GM12864 (cell line): Measurements from ENCODE around the gene MAD1L1.

Experiments used
- DNase-seq: peaks from one replicate; pipeline ENCODE4 v3.0.0-alpha.2; 2011; ENCODE audit warnings: low read depth
- H3K4me3 ChIP-seq: 2 replicates; pipeline ENCODE4 v1.5.1; 2011; ENCODE audit warnings: mild to moderate bottlenecking, low read depth, low read length, control low read depth
- TF ChIP-seq, protein P1 (sequence below): IDR thresholded peaks from 2 replicates; pipeline ENCODE4 v1.5.1; 2011; ENCODE audit warnings: low read depth, mild to moderate bottlenecking, moderate library complexity, low read length, control low read depth, inconsistent platforms; ENCODE audit errors: missing control alignments

MAD1L1 gene

DNA sequence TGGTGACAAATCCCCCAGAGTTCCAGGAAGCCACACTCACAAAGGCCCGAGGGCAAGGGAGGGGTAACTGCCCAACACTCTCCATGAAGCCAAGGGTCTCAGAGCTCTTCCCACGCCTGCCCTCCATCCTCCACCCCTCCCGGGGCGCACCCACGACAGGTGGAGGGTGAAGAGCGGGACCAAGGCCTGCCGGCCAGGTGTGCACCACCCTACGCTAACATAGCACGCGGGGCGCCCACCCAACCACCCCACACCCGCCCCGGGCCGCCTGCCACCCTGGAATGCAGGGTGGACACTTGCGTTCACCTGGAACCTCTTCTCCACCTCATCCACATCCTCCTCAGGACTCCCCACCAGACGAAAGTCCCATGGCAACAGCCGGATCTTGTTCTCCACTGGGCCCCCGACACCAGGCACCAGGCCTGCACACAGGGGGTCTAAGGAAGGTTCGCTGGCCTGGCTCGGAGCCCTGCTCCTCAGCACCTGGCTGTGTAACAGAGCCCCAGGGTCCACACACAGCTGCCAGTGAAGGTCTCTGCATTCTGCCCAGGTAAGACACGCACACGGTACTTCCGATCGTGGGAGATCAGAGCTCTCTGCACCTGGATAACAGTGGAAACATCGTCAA, 32.7 kb downstream of the MAD1L1 start:
- H3K4me3 ChIP-seq, result no peak overlapping the region
- TF ChIP-seq, protein P1, sequence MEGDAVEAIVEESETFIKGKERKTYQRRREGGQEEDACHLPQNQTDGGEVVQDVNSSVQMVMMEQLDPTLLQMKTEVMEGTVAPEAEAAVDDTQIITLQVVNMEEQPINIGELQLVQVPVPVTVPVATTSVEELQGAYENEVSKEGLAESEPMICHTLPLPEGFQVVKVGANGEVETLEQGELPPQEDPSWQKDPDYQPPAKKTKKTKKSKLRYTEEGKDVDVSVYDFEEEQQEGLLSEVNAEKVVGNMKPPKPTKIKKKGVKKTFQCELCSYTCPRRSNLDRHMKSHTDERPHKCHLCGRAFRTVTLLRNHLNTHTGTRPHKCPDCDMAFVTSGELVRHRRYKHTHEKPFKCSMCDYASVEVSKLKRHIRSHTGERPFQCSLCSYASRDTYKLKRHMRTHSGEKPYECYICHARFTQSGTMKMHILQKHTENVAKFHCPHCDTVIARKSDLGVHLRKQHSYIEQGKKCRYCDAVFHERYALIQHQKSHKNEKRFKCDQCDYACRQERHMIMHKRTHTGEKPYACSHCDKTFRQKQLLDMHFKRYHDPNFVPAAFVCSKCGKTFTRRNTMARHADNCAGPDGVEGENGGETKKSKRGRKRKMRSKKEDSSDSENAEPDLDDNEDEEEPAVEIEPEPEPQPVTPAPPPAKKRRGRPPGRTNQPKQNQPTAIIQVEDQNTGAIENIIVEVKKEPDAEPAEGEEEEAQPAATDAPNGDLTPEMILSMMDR, result no peak
- DNase-seq, result no peak

DNA sequence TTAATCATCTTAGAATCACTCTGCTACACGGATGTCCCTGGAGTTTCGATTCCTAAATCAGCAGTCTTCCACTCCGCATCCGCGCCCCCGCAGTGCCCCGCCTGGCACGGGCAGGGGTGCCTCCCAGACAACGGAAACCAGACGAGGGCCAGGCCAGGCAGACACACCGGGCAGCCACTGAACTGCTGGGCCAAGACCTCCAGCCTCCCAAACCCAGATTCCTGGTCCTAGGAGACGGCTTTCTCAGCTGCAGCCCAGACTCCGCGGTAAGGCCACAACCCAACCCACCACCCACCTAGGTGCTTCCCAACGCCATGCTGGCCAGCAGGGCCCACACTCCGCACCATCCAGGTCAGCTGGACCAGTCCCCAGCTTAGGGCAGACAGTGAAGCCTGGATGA, 33.2 kb downstream of the MAD1L1 start:
- H3K4me3 ChIP-seq, result no peak overlapping the region
- TF ChIP-seq, protein P1, result no peak
- no peak for DNase-seq

DNA sequence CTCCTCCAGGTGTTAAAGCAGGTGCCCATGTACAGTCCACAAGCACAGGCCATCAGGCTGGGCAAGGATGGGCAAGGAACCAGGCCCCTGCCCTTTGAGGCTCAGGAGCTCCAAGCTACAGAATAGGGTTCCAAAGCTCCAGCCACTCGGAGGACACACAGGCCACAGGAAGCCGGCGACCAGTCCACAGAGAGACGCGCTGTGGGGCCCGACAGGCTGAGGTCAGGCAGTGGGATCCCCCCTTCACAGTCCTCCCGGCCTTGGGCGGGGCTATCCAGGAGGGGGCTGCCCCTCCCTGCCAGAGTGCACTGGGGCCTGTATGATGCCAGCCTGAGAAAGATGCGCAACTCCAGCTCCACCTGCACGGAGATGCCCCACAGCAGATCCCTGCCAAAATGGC, 34.0 kb downstream of the MAD1L1 start:
- no peak for DNase-seq
- TF ChIP-seq, protein P1, result no peak
- no peak overlapping the region for H3K4me3 ChIP-seq

DNA sequence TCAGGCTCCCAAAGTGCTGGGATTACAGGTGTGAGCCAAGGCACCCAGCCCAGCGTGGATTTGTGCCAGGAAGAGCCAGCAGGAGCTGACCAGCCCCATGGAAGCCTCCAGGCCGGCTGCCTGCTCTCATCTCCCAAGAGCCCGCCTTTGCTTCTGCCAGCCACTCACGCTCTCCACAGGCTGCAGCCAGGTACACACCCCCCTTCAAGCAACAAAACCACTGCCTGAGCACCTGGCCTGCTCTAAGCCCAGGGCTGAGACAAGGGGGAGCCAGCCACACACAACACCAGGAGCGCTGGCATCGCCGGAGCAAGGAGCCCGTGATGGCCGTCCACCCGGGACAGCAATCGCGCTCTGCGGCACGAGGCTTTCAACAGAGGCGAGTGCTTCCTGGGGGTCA, 34.5 kb downstream of the MAD1L1 start:
- DNase-seq, result no peak
- no peak overlapping the region for H3K4me3 ChIP-seq
- TF ChIP-seq, protein P1, result no peak

DNA sequence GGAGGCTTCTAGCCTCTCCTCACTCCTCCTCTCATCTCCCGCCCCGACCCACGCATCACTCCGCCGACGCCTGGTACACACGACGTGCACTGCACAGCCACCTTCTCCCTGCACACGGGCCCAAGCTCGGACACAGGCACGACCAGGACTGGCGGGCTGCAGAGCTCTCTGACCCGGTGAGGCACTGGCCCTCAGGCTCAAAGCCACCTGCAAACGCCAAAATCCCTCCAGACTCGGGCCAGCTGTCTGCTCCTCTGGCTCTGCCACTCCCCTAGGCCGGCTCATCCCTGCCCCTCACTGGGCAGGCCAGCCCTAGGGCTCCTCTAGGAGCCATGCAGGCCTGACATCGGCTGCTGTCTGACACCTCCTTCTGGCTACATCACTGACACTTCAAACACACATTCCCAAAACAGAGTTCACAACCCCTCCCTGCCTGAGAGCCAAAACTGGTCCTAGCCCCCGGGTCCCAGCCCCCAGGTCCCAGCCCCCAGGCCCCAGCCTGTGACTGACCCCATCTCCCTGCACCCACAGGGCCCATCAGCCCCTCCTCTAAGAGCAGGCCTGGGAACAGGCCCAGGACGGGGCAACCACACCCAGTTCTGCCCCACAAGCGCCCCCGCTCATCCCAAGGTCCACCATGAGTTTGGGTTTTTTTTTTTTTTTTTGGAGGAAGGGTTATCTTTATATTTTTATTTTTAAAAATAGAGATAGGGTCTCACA, 35.1 kb downstream of the MAD1L1 start:
- TF ChIP-seq, protein P1, result no peak
- no peak overlapping the region for H3K4me3 ChIP-seq
- DNase-seq, result no peak

DNA sequence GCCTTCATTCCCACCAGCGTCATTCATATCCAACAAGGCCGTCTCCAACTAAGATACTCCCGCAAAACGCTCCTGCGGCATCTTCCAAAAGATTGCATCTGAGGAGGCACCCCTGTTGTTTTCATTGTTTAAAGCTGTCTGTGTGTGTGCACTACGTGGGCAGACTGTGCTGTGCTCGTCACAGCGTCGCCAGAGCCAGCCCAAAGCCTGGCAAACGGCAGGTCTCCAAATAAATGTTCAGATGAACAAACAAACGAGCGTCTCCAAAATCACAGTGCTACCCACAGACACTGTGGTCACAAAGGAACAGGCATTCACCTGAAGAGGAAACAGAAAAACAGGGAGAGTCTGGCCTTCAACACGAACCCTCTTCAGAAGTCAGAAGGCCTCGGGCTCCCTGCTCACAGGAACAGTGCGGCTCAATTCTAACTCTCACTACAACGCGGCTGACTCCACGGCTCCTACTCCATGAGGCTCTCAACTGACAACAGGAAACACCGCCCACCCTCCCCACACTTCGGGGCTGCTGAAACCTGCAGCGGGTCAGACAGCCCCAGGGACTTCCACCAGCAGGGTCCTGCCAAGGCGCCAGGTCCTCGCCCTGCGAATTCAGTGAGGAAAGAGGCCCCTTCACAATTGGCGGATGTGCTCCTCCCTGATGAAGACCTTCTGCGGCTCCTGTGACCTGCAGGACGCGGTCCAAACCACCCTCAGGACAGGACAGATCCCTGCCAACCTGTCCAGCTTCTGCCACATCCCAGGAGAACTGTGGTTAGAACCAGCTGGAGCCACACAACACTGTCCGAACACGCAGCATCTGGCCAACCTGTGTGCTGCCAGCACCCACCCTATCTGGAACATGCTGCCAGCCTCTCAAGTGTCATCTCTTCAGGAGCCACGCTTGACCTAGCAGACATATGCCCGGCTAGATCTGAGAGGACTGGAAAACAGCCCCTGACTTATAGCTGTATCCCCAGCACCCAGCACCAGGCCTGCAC, 36.1 kb downstream of the MAD1L1 start:
- TF ChIP-seq, protein P1, result no peak
- H3K4me3 ChIP-seq, result no peak overlapping the region
- DNase-seq, result no peak
